Inflammatory macrophage treated with lipopolysaccharide for 1 hour (primary cell): Measurements from ENCODE around the gene DUOX2.
"Not testable (repeated sequence)": the region's sequence is repeated elsewhere in the genome, so short reads cannot be mapped to it uniquely, and the experiment has no call there.

Experiments
- DNase-seq, 2 donors: peaks; one replicate each; pipeline ENCODE4 v3.0.0-alpha.2; 2020 to 2022

The DUOX2 gene

DNA sequence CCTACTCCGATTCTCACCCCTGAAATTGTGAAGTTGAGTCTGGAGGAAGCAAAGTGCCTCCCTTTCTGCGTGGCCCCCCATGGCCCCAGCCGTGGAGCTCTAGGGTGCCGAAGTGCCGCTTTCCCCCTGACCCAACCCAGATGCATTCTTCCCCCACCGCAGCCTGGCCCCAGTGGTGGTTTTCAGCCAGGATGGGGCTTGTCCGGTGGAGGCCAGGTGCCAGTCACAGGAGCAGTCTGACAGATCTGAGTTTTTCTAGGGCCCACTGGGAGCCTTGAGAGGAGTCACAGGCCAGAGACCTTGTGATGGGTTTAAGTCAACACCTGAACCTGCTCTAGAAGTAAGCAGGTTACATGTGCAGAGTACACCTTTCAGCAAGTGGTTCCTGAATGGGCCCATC lies 51.7 kb downstream of the DUOX2 start:
- not testable (repeated sequence) for DNase-seq

DNA sequence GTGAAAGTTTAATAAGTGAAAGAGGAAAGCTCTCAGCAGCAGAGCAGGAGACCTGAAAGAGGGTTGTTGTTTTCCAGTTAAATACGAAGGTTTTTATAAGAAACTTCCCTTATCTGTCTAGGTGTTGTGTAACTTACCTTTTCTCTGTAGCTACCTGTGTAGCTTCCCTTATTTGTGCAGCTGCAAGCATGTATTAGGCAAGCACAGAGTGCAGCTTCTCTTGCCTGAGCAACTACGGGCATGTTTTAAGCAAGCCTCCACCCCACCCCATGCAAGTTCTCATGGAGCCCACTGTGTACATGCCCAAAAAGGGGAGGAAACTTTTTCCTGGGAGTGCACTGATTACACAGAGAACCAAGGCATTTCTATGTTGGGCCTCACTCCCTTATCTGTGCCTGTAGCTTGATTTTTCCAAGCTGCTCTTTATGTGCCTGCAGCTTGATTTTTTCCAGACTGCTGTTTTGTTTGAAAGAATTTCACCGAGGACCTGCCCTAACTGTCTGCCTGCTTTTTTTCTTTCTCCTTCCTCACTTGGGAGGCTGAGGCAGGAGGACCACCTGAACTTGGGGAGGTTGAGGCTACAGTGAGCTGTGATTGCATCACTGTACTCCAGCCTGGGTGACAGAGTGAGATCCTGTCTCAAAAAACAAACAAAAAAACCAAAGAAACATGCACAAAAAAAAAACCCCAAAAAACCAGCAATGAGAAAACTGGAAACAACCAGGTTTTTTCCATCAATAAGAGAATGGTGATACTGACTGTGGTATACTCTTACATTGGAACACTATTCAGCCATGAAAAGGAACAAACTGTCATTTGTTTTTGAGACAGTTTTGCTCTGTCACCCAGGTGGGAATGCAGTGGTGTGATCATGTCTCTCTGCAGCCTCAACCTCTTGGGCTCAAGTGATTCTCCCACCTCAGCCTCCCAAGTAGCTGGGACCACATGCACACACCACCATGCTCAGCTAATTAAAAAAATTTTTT lies 55.0 kb downstream of the DUOX2 start:
- DNase-seq: not testable (repeated sequence)

DNA sequence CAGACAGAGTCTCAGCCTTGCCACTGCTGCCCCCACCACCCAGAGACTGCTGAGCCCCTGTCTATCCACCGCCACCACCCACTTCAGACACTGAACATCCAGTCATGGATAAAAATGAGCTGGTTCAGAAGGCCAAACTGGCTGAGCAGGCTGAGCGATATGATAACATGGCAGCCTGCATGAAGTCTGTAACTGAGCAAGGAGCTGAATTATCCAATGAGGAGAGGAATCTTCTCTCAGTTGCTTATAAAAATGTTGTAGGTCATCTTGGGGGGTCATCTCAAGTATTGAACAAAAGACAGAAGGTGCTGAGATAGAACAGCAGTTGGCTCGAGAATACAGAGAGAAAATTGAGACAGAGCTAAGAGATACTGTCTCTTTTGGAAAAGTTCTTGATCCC lies 61.3 kb downstream of the DUOX2 start:
- not testable (repeated sequence) for DNase-seq

- DNase-seq: no peak
Observed at GRCh38 chr15:45050587-45050986, 63.4 kb downstream of the DUOX2 start.

GRCh38 chr15:45048794-45049631 lies 65.0 kb downstream of the DUOX2 start:
- DNase-seq: peak; percentile 77 to 93

DNA sequence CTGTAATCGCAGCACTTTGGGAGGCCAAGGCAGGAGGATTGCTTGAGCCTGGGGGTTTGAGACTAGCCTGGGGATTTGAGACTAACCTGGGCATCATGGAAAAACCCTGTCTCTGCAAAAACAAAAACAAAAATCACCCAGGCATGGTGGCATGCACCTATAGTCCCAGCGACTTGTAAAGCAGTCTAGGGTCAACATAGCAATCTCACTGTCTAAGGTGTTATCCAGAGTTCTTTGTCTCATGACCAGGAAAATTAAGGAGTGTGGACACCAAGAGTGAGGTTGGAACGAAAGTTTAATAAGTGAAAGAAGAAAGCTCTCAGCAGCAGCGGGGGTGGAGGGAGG lies 65.6 kb downstream of the DUOX2 start:
- not testable (repeated sequence) for DNase-seq

DNA sequence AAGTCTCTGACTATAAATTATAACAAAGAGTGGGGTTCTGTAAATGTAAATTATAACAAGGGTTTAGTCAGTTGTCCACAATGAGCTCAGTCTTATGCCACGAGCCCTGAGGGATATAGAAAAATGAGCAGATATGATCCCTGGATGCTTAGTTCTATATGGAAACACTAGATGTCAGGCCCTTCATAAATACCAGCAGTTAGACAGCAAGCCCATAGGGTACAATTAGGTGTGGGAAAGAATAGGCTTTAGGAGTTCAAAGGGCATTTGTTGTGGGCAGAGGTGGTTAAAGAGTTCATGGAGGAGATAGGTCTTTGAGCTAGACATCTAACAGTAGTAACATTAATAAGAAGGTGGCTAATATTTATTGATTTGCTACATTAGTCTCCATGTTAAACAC lies 69.7 kb downstream of the DUOX2 start:
- DNase-seq: not testable (repeated sequence)

- DNase-seq: not testable (repeated sequence)
Observed at GRCh38 chr15:45042859-45043258, 71.1 kb downstream of the DUOX2 start.
